PC-9 (cell line): ENCODE measurements around the gene TMEM120A.

Experiments used
- EZH2 ChIP-seq: fragments of 200-600 bp; sonication (generic); IDR thresholded peaks from 2 replicates; pipeline ENCODE4 v1.8.0; 2017; ENCODE audit warnings: antibody characterized with exemption, low read depth
- TF ChIP-seq, protein P1 (sequence below): fragments of 200-600 bp; sonication (generic); conservative IDR thresholded peaks from 2 replicates; pipeline ENCODE4 v1.6.1; 2017; ENCODE audit warnings: mixed run types, antibody characterized with exemption, mild to moderate bottlenecking, moderate library complexity

GRCh38 chr7:75965617-75966016, 28.8 kb downstream of the TMEM120A start:
- TF ChIP-seq, protein P1, sequence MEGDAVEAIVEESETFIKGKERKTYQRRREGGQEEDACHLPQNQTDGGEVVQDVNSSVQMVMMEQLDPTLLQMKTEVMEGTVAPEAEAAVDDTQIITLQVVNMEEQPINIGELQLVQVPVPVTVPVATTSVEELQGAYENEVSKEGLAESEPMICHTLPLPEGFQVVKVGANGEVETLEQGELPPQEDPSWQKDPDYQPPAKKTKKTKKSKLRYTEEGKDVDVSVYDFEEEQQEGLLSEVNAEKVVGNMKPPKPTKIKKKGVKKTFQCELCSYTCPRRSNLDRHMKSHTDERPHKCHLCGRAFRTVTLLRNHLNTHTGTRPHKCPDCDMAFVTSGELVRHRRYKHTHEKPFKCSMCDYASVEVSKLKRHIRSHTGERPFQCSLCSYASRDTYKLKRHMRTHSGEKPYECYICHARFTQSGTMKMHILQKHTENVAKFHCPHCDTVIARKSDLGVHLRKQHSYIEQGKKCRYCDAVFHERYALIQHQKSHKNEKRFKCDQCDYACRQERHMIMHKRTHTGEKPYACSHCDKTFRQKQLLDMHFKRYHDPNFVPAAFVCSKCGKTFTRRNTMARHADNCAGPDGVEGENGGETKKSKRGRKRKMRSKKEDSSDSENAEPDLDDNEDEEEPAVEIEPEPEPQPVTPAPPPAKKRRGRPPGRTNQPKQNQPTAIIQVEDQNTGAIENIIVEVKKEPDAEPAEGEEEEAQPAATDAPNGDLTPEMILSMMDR: no peak
- TF ChIP-seq EZH2: no peak
